GM19463 (cell line): ENCODE measurements around the gene GNG12.

ENCODE experiments used
- ATAC-seq: cut with Tn5 transposase; IDR thresholded peaks from one replicate; pipeline ENCODE4 v1.9.1; 2021; ENCODE audit warnings: mild to moderate bottlenecking, moderate library complexity; ENCODE audit not compliant: unreplicated experiment

GNG12 gene

DNA sequence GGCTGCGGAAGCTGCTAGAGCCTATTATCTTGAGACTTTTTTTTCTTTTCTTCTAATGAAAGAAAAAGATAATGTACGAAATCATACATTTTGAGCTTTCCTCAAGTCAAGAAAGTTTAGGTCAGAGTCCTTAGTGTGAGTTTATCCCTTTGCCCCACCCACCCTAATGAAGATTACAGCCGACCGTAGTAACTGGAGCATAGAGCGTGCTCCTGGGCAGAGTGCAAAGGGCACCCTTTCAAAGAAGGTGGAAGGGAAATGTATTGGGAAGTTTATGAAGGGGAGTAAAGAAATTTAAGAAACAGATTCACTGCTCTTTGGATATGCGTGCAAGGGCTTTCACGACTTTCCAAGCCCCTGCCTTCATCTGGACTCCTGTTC is 17.2 kb downstream of the GNG12 start:
- ATAC-seq: no peak

GRCh38 chr1:67815303-67816094 is 17.8 kb downstream of the GNG12 start:
- ATAC-seq: no peak

DNA sequence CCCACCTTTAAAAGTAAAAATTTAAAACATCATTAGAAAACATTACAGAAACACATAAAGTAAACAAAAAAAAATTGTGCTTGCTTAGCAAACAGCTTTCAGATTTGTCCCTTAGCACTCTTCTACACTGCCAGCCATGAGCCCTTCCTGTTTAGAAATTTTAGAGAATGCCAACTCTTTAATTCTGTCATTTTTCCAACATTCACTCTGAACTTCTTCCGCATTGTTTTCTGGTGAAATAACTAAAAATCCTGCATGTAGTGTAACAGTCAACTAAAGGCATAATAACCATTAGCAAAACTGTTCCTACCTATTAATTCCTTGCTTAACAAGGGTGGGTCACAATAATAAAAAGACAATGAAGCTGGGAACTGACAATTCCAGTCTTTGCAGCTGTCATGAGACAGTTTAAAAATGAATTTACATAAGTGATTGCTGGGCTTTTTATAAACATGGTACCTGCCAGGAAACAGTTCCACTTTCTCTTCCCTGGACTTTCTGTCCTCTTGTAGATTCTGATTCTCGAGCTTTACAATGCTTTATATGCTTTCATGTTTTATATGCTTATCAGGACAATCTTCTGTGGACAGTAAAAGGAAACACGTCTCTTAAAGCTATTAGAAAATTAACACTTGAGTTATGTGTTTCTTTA is 19.0 kb downstream of the GNG12 start:
- no peak for ATAC-seq

DNA sequence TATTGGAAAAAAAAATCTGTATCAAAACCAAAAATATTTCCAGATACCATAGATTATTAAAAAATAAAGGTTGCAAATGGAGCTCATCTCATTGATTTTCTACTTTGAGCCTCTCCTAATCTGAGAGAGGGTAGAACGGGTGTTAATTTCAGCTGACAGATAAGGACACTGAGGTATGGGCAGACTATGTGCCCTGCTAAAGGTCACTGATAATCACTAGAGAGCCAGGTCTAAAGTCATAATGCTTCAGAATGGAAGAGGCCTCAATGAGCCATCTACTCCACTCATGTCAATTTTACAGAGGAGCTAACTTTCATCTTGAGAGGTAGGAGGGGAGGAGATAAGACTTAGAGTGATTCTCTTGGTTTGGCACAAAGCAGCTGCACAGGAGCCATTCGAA is 21.0 kb downstream of the GNG12 start:
- ATAC-seq: no peak

DNA sequence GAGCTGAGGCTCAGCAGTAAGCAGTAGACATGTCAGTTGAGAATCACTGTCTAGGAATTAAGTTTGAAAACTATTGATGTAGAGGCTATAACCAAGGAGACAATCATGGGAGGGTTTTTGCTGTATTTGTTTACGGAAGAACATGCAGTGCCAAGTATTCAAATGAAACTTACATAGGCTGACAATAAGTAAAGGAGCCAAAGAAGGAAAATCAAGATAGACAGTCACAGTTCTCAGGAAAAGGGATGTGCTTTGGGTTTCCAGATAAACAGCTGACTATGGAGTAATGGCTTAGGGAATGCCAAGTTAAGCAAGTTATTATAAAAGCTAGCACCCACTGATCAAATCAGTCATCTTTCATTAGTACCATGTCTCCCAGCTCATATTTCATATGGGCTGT is 21.5 kb downstream of the GNG12 start:
- no peak for ATAC-seq

GRCh38 chr1:67809887-67810286 is 23.4 kb downstream of the GNG12 start:
- no peak for ATAC-seq

DNA sequence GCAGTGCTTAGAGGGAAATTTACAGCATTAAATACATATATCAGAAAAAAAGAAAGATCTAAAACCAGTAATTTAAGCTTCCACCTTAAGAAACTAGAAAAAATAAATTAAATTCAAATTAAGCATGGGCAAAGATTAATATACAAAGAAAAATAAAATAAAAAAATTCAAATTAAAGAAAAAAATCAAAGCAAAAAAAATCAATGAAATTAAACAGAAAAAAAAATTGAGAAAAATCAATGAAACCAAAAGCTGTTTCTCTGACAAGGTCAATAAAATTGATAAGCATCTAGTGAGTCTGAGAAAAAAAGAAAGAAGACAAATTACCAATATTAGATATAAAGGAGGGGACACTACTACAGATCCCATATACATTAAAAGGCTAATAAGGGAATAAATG is 26.0 kb downstream of the GNG12 start:
- no peak for ATAC-seq

- no peak for ATAC-seq
Measured at GRCh38 chr1:67804710-67805109, 28.6 kb downstream of the GNG12 start.

- ATAC-seq: no peak
Measured at GRCh38 chr1:67803380-67804279, 29.6 kb downstream of the GNG12 start.

DNA sequence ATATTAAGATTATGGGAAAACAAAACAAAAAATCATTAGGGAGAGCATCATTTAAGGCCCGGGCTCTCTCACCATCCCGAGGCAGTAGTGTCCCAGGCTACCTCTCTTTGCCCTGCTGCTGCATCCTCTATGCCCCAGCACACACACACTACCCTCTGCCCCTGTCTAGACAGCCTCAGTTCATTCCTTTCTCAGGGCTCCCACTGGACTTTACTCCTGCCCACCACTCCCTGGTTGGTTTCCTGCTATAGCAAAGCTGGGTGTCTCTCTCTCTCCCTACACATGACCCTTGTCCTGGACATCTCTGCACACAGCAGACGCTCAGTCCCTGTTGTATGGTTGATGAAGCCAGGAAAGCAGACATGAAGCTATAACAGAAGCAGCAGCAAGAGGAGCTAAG is 30.7 kb downstream of the GNG12 start:
- ATAC-seq: no peak

DNA sequence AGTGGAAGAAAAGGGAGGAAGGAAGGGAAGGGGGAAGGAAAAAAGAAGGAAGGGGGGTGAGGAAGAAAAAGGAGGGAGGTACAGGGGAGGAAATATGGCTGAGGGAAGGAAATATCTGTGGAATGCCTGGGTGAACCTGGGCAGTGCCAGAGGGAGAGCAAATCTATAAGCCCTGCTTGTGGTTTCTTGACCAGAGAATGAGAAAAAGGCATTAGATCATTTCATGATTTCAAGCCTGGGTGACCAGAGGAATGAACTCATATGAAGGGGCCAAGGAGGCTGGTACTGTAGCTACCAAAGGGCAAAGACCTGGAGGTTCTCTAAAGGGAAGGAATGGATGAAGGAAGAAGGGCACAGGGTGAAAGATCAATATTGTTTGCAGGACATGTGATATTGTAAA is 31.4 kb downstream of the GNG12 start:
- ATAC-seq: no peak

DNA sequence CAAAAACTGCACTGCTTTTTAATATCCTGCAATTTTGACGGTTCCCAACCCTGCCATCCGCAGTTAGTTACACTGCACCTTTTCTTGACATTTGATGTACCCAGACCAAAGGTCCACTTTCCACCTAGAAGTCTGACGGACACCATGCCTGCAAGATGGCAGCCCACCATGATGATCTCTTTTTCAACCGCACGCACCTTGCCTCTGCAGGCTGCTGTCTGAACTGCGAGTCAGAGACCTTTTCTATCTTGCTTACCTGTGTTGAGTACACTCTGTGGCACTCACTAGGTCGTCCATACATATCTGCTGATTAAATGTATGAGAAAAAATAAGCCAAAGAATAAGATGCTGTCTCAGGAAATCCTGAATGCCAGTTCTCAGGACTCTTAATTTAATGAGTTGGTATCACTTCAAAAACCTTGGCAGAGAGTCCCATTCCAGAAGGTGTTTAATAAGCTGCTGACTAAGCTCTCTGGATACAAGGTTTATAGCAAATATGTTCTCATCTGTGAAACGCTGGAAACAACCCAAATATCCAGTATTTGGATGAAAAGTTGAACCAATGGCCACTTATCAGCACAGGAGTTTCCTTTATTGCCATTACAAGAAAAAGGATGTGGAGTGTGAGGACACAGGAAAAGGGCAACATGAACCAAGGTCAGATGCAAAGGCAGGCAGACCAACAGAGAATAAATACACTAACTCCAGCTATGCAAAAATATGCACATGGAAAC is 37.9 kb downstream of the GNG12 start:
- no peak for ATAC-seq

DNA sequence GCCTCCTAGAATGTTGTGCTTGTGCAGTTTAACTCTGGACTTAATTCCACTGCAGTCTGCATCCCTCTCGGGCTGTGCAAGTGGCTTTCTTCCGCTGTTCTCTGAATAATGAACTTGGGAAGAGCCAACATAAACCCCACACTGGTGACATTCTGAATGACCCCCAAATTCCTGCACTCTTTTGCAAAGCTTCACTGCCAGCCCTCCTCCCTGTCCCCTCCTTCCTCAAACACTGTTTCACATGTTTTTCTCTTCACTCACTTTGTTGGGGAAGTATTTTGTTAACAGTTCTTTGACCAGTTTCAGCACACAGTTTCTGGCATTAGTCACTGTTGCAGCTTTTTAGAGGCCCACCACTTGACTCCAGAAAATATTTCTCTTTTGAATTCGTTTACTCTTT is 39.7 kb downstream of the GNG12 start:
- no peak for ATAC-seq

DNA sequence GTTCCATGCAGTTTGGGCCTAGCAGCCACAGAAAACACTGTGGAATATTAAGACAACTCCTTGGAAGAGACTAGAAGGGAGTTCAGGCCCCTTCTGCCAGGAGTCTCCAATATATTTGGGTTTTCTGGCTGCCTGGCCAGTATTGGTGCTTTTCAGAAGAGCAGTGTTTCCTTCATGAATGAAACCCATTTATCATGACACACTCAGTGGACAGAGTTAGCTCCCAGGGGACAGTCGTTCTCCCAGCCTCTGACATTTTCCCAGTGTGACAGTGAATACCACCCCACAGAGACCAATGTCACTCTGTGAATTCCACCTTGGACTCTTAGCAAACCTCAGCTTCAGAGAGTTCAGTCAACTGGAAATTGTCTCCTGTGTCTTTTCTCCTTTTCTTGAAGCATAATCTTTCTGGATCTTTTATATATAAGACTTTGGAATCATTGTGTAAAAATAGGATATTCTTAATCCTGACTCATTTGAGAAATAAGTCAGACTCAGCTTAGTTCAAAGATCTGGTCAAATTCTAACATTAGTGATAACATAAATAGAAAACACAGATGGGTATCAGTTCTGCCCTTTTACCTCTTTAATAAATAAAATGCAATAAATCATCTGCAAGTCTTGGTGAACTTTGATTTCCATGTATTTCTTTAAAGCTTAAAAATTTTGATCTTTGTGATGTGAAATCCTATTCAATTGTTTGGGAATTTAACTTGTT is 40.4 kb downstream of the GNG12 start:
- no peak for ATAC-seq

DNA sequence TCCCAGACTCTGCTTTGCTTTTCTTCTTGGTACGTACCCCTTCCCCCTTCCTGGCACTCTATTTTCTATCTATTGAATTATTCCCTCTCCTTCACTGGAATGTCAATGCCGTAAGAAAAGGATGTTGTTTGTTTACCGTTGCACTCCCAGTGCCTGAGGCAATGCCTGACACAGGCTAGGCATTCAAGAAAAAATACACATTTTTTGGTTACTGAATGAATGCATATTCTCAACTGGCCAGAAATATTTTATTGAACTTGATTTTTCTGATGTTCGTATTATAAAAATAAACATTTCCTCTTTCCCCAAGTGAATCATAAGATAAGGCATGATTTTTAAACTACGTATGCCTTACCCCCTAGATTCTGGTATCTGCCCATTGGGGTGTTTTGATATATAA is 41.2 kb downstream of the GNG12 start:
- ATAC-seq: no peak

- ATAC-seq: no peak
Measured at GRCh38 chr1:67791686-67792085, 41.6 kb downstream of the GNG12 start.

- ATAC-seq: no peak
Measured at GRCh38 chr1:67791261-67791660, 42.0 kb downstream of the GNG12 start.

- ATAC-seq: no peak
Measured at GRCh38 chr1:67790201-67790692, 43.0 kb downstream of the GNG12 start.

GRCh38 chr1:67789551-67789950 is 43.7 kb downstream of the GNG12 start:
- no peak for ATAC-seq

DNA sequence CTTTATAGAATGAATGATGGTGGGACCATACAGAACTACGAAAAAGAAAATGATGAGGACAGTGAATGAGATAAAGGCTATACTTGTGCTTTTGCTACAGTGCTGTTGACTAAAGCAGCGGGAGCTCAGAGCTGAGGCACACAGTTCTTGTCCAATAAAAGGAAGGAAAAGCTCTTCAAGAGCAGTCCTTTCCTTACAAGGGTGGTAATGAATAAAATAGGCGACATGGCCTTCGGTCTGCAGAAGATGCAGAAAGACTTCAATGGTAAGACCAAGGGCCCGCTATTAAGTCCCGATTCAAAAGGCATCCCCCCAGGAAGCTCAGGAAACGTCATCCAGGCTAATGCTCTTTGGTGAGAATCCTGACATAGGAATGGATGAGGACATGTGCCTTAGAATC is 44.4 kb downstream of the GNG12 start:
- ATAC-seq: no peak
